H1 (cell line): ENCODE data around the gene EEF2K. TPM values are rescaled to one million over a fixed set of nuclear protein-coding genes. Genes with fewer than 3 reads are reported as not detected.

Experiments
- CTCF ChIA-PET: fragments of 300-600 bp; sonication (Branson Sonifier 250); formaldehyde crosslinking; loops from one replicate; lab custom pipeline; 2021; ENCODE audit not compliant: partially characterized antibody; lab: Charles Lee
- POLR2A ChIA-PET: fragments of 300-600 bp; sonication (Branson Sonifier 250); formaldehyde crosslinking; loops from one replicate; lab custom pipeline; 2021; ENCODE audit warnings: inconsistent platforms; ENCODE audit not compliant: partially characterized antibody; lab: Charles Lee
- DNase-seq, 2 experiments: peaks; one replicate each; pipeline versions ENCODE4 v3.0.0 to v3.0.0-alpha.2; 2010 to 2022; ENCODE audit warnings: low spot score in 2 of 2, low read depth in 1 of 2, mixed read lengths in 1 of 2
- FAIRE-seq: peaks from 2 replicates; lab custom pipeline; 2011; peaks lifted over from hg19 to GRCh38; lab: Jason Lieb, UNC
- H2AFZ ChIP-seq: 2 replicates; pipeline ENCODE4 v1.8.1; 2012; ENCODE audit warnings: low read length, inconsistent platforms
- H2AK5ac ChIP-seq: 2 replicates; pipeline ENCODE4 v1.6.1; 2013; ENCODE audit warnings: low read depth, low read length
- H2BK120ac ChIP-seq: replicated peaks from 2 replicates; pipeline ENCODE3; 2013; ENCODE audit warnings: low read depth, low read length, inconsistent platforms
- H2BK12ac ChIP-seq: 2 replicates; pipeline ENCODE4 v1.6.1; 2013; ENCODE audit warnings: low read depth, low read length
- H2BK15ac ChIP-seq: 2 replicates; pipeline ENCODE4 v1.6.1; 2013; ENCODE audit warnings: low read length
- H2BK20ac ChIP-seq: 2 replicates; pipeline ENCODE4 v1.6.1; 2013; ENCODE audit warnings: low read length
- H2BK5ac ChIP-seq: 2 replicates; pipeline ENCODE4 v1.6.1; 2013; ENCODE audit warnings: low read depth, low read length
- H3K14ac ChIP-seq: 2 replicates; pipeline ENCODE4 v1.6.1; 2013; ENCODE audit warnings: inconsistent platforms; ENCODE audit not compliant: insufficient read length
- H3K18ac ChIP-seq: 2 replicates; pipeline ENCODE4 v1.6.1; 2013; ENCODE audit warnings: low read length; ENCODE audit errors: extremely low read depth
- H3K23ac ChIP-seq: 2 replicates; pipeline ENCODE4 v1.6.1; 2013; ENCODE audit warnings: inconsistent platforms; ENCODE audit not compliant: insufficient read length
- H3K23me2 ChIP-seq: 2 replicates; pipeline ENCODE4 v1.6.1; 2013; ENCODE audit warnings: low read depth, low read length
- H3K27ac ChIP-seq: 2 replicates; pipeline ENCODE4 v1.6.1; 2011; ENCODE audit warnings: low read depth, low read length, inconsistent platforms
- H3K27me3 ChIP-seq, 4 experiments: replicated peaks in 1 of 4; 1 replicate in 1 of 4; 2 replicates in 3 of 4; pipeline versions ENCODE4 v1.6.1 to v1.8.1; 2011 to 2013; ENCODE audit warnings: low read length in 3 of 4, mild to moderate bottlenecking in 3 of 4, inconsistent platforms in 2 of 4, mixed read lengths in 2 of 4, moderate library complexity in 1 of 4; ENCODE audit not compliant: control insufficient read depth in 3 of 4, insufficient read depth in 3 of 4; ENCODE audit errors: extremely low read depth in 1 of 4
- H3K36me3 ChIP-seq, 4 experiments: 2 replicates each; pipeline versions ENCODE4 v1.6.1 to v1.8.1; 2011 to 2013; ENCODE audit warnings: mild to moderate bottlenecking in 4 of 4, low read length in 3 of 4, moderate library complexity in 2 of 4, control low read depth in 1 of 4, inconsistent platforms in 1 of 4; ENCODE audit not compliant: insufficient read depth in 4 of 4, control insufficient read depth in 2 of 4
- H3K4ac ChIP-seq: replicated peaks from 2 replicates; pipeline ENCODE3; 2013; ENCODE audit warnings: low read length, low read depth, mixed read lengths, inconsistent platforms; ENCODE audit not compliant: insufficient read length
- H3K4me1 ChIP-seq, 4 experiments: replicated peaks in 1 of 4; 1 replicate in 1 of 4; 2 replicates in 3 of 4; pipeline versions ENCODE4 v1.6.1 to v1.8.1; 2011 to 2013; ENCODE audit warnings: low read length in 3 of 4, inconsistent platforms in 2 of 4, mixed read lengths in 1 of 4; ENCODE audit not compliant: insufficient read depth in 4 of 4, control insufficient read depth in 3 of 4
- H3K4me2 ChIP-seq, 2 experiments: 2 replicates each; pipeline versions ENCODE4 v1.6.1 to v1.8.1; 2011 to 2013; ENCODE audit warnings: low read depth in 2 of 2, low read length in 2 of 2, control low read depth in 1 of 2, inconsistent platforms in 1 of 2, mild to moderate bottlenecking in 1 of 2; ENCODE audit not compliant: insufficient read depth in 1 of 2
- H3K4me3 ChIP-seq, 4 experiments: fragments of 200-600, 300-600 bp in 1 of 4; sonication (generic), shearing (Covaris generic), sonication (Bioruptor Twin) in 1 of 4; 2 replicates each; pipeline versions ENCODE4 v1.5.1 to v1.8.1; 2011 to 2016; ENCODE audit warnings: low read length in 4 of 4, low read depth in 3 of 4, control low read depth in 2 of 4, inconsistent platforms in 2 of 4, mild to moderate bottlenecking in 2 of 4, mixed read lengths in 1 of 4, moderate library complexity in 1 of 4; ENCODE audit not compliant: insufficient read depth in 2 of 4; ENCODE audit errors: extremely low read depth in 1 of 4
- H3K56ac ChIP-seq: replicated peaks from 2 replicates; pipeline ENCODE3; 2013; ENCODE audit warnings: low read depth, mild to moderate bottlenecking, mixed read lengths, low read length, inconsistent platforms; ENCODE audit not compliant: insufficient read length
- H3K79me1 ChIP-seq: 2 replicates; pipeline ENCODE4 v1.6.1; 2013; ENCODE audit warnings: low read depth, low read length, control low read depth
- H3K79me2 ChIP-seq, 2 experiments: 2 replicates each; pipeline versions ENCODE4 v1.6.1 to v1.8.1; 2012 to 2013; ENCODE audit warnings: low read length in 2 of 2, mild to moderate bottlenecking in 2 of 2, inconsistent platforms in 1 of 2; ENCODE audit not compliant: insufficient read depth in 2 of 2, control insufficient read depth in 1 of 2
- H3K9ac ChIP-seq, 4 experiments: replicated peaks in 1 of 4; 1 replicate in 1 of 4; 2 replicates in 3 of 4; pipeline versions ENCODE4 v1.6.1 to v1.8.1; 2011 to 2013; ENCODE audit warnings: low read depth in 3 of 4, low read length in 3 of 4, control low read depth in 2 of 4, mild to moderate bottlenecking in 2 of 4, moderate library complexity in 2 of 4, inconsistent platforms in 1 of 4; ENCODE audit errors: extremely low read depth in 1 of 4
- H3K9me3 ChIP-seq, 2 experiments: 2 replicates each; pipeline versions ENCODE4 v1.6.1 to v1.8.1; 2012 to 2013; ENCODE audit warnings: mild to moderate bottlenecking in 2 of 2, moderate library complexity in 2 of 2, control low read depth in 1 of 2, inconsistent platforms in 1 of 2, low read depth in 1 of 2, low read length in 1 of 2, mixed read lengths in 1 of 2; ENCODE audit not compliant: insufficient read depth in 2 of 2
- H4K20me1 ChIP-seq, 2 experiments: replicated peaks in 1 of 2; 2 replicates each; pipeline versions ENCODE3 to v1.8.1; 2011 to 2013; ENCODE audit warnings: inconsistent platforms in 2 of 2, low read length in 2 of 2, mild to moderate bottlenecking in 1 of 2; ENCODE audit not compliant: insufficient read depth in 2 of 2, control insufficient read depth in 1 of 2
- H4K5ac ChIP-seq: 2 replicates; pipeline ENCODE4 v1.6.1; 2013; ENCODE audit warnings: low read length, low read depth, mixed read lengths, inconsistent platforms; ENCODE audit not compliant: insufficient read length
- H4K8ac ChIP-seq: 2 replicates; pipeline ENCODE4 v1.8.0; 2013; ENCODE audit warnings: mild to moderate bottlenecking, moderate library complexity, low read length, inconsistent platforms; ENCODE audit not compliant: insufficient read depth; ENCODE audit errors: extremely low read depth
- H4K91ac ChIP-seq: replicated peaks from 2 replicates; pipeline ENCODE3; 2013; ENCODE audit warnings: low read length, mixed read lengths, inconsistent platforms; ENCODE audit not compliant: insufficient read length
- CBX5 ChIP-seq: fragments of 300-800, 300-1000 bp; sonication (generic); IDR thresholded peaks from 2 replicates; pipeline ENCODE4 v1.7.1; 2016; ENCODE audit warnings: antibody characterized with exemption, low read length, low read depth
- CHD1 ChIP-seq: IDR thresholded peaks from 2 replicates; pipeline ENCODE4 v1.6.1; 2012; ENCODE audit warnings: low read depth, low read length, improper control_type of control experiment
- HDAC6 ChIP-seq: IDR thresholded peaks from one replicate; pipeline ENCODE4 v1.7.1; 2012; ENCODE audit warnings: low read depth, mild to moderate bottlenecking, inconsistent platforms, low read length, moderate library complexity
- PHF8 ChIP-seq: fragments of 200-600 bp; sonication (generic); conservative IDR thresholded peaks from 2 replicates; pipeline ENCODE4 v1.7.1; 2012; ENCODE audit warnings: low read depth, mild to moderate bottlenecking, inconsistent platforms, low read length, moderate library complexity
- RBBP5 ChIP-seq: IDR thresholded peaks from 2 replicates; pipeline ENCODE4 v1.7.1; 2012; ENCODE audit warnings: low read depth, mild to moderate bottlenecking, inconsistent platforms, low read length, moderate library complexity, borderline replicate concordance
- RNF2 ChIP-seq: fragments of 200-900, 300-1000 bp; sonication (generic); IDR thresholded peaks from 2 replicates; pipeline ENCODE4 v1.7.1; 2016; ENCODE audit warnings: borderline replicate concordance, low read depth, mild to moderate bottlenecking, antibody characterized with exemption, low read length; ENCODE audit not compliant: poor library complexity, severe bottlenecking; ENCODE audit errors: missing control alignments
- SP1 ChIP-seq: IDR thresholded peaks from 2 replicates; pipeline ENCODE4 v1.6.1; 2011; ENCODE audit warnings: low read depth, low read length
- SRF ChIP-seq: IDR thresholded peaks from 2 replicates; pipeline ENCODE4 v1.6.1; 2011; ENCODE audit warnings: mild to moderate bottlenecking, low read depth, low read length, moderate library complexity
- TAF1 ChIP-seq: IDR thresholded peaks from 2 replicates; pipeline ENCODE4 v1.6.1; 2011; ENCODE audit warnings: mild to moderate bottlenecking, low read depth, low read length
- WGBS, 2 experiments: shearing (Covaris generic) in 1 of 2; methylation state at CpG; one replicate each; pipeline versions ENCODE4 v1.1.6 to v1.1.7; 2013 to 2015; ENCODE audit warnings: low lambda C conversion rate in 2 of 2, mixed read lengths in 2 of 2, inconsistent platforms in 1 of 2, low coverage in 1 of 2, missing lambda C conversion rate in 1 of 2; ENCODE audit not compliant: insufficient replicate concordance in 2 of 2, insufficient coverage in 1 of 2, insufficient read length in 1 of 2; ENCODE audit errors: extremely low coverage in 1 of 2, missing lambda C conversion rate in 1 of 2; 5-methylcytosine and 5-hydroxymethylcytosine counted together
- polyA plus RNA-seq, 7 experiments: library from polyadenylated mRNA; depleted of rRNA in 3 of 7; stranded (reverse) in 5 of 7; unstranded in 2 of 7; fragments of >200 nt in 5 of 7; fragments of 200-250 nt in 2 of 7; gene quantifications; 1 replicate in 5 of 7; 2 replicates in 1 of 7; 4 replicates in 1 of 7; pipeline versions ENCODE4 v1.2.1 to v1.2.3, GENCODE V29; 2011 to 2013; ENCODE audit warnings: missing spikeins in 2 of 7, mixed read lengths in 2 of 7
- total RNA-seq: library from RNA; stranded (reverse); fragmentation: NEBNext Ultra II Directional; extraction: Animal tissue kit (Norgen Biotek cat#: 25700); gene quantifications from 2 replicates; pipeline ENCODE4 v1.2.1, GENCODE V29; 2021

EEF2K gene
- total and polyA plus RNA-seq, 2 of the 8 experiments (the other 6 are each of a cell fraction or from before 2014, with no cell fraction given): 14.9 to 30.2 TPM

DNA sequence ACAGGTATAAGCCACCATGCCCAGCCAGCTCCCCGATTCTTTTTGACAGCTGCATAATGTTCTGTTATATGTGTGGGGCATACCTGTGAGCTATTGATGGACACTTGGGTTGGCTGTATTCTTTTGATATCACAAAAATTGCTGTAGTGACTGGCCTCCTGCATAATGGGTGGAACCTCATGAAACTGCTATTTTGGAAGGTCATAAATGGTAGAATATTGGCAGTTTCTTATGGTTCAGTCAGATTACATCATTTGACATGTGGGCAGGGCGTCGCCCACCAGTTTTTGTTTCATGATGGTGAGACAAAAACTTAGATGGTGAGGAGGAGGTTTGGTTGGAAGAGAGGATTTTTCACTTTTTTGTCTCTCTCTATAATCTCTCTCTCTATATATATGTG lies 64.4 kb downstream of the EEF2K start:
- no peak overlapping the region for H2BK120ac ChIP-seq
- H3K27ac ChIP-seq: no peak overlapping the region
- no peaks in the 10 kb centered on the region for H3K4me1 ChIP-seq
- H4K5ac ChIP-seq: no peak overlapping the region
- H3K9ac ChIP-seq: no peak overlapping the region
- no peak overlapping the region for H3K18ac ChIP-seq
- no peak overlapping the region for H2BK15ac ChIP-seq
- H3K79me2 ChIP-seq: no peaks in the 10 kb centered on the region
- no peak overlapping the region for H3K4ac ChIP-seq
- H3K4me3 ChIP-seq: no peak overlapping the region
- TF ChIP-seq SRF (no peak), RBBP5 (no peak), CBX5 (no peak), SP1 (no peak), RNF2 (no peak), HDAC6 (no peak), TAF1 (no peak), CHD1 (no peak), PHF8 (no peak)
- H2BK12ac ChIP-seq: no peak overlapping the region
- H2BK5ac ChIP-seq: no peak overlapping the region
- H2AK5ac ChIP-seq: no peak overlapping the region
- POLR2A ChIA-PET: no interaction called here
- no peaks in the 10 kb centered on the region for H4K20me1 ChIP-seq
- no peaks in the 10 kb centered on the region for H3K23me2 ChIP-seq
- H3K79me1 ChIP-seq: no peaks in the 10 kb centered on the region
- no peak for DNase-seq
- FAIRE-seq: no peak
- WGBS, 2 experiments: 92% methylated on average over 3 of the region's 3 CpGs; no CpG with 5 or more reads in 1 of the 2 experiments
- peaks cover 2 to 24% (median 6%) of the 10 kb centered on the region in 4 experiments; a peak in 7 of 8 replicates for H3K36me3 ChIP-seq
- H4K91ac ChIP-seq: no peak overlapping the region
- H3K9me3 ChIP-seq: no peaks in the 10 kb centered on the region
- H2AFZ ChIP-seq: no peak overlapping the region
- no peak overlapping the region for H4K8ac ChIP-seq
- CTCF ChIA-PET: no interaction called here
- no peak overlapping the region for H2BK20ac ChIP-seq
- H3K27me3 ChIP-seq: no peaks in the 10 kb centered on the region
- H3K56ac ChIP-seq: no peak overlapping the region
- H3K23ac ChIP-seq: no peak overlapping the region
- H3K4me2 ChIP-seq: no peak overlapping the region
- no peak overlapping the region for H3K14ac ChIP-seq
